Pericardium fibroblast (primary cell): ENCODE results near the gene HOMER3. TPM values are rescaled to one million over a fixed set of nuclear protein-coding genes. Genes with fewer than 3 reads are reported as not detected.

Experiments
- total RNA-seq: library from RNA; depleted of rRNA; stranded (reverse); fragments of >200 nt; gene quantifications from 2 replicates; pipeline ENCODE4 v1.2.3, GENCODE V29; 2015

The HOMER3 gene
- 68.9 and 78.0 TPM in 2 replicates for total RNA-seq

DNA sequence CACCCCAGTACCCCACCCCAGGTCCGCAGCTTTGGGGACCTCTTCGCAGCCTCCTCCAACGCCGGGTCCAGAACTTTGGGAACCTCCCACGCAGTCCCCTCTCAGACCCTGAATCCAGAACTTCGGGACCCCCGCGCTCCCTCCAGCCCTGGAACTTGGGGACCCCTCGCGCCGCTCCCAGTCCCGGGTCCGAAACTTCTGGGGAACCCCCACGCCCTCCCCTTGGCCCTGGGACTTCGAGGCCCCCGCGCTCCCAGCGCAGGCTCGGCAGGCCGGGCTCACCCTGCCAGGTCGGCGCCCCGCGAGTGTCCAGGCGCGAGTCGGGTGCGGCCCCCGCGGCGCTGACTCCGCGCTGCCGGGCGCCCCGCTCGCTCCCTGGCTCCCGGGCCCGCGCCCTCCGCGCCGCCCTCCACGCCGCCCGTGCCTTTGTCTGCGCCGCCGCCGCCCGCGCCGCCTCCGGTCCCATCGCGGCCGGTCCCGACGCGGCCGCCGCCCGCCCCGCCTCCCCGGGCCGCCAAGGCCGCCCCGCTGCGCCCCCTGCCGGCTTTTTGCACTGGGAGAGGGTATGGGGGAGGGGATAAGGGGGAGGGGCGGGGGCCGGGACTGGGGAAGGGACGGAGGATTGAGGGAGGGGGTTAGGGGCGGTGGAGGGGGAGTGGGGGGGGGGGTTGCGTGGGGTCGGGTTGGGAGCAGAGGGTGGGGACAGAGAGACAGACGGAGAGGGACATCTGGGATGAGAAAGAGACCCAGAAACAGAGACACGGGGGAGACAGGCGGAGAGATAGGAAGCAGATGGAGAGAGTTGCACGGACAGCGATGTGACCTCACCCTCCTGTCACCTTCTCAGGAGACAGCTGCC lies at the start of gene HOMER3:
Gene HOMER3 (minus strand): TSS at position 449 of the 859 bp plus-strand sequence. CDS start 2,235 bp downstream, outside the sequence.

DNA sequence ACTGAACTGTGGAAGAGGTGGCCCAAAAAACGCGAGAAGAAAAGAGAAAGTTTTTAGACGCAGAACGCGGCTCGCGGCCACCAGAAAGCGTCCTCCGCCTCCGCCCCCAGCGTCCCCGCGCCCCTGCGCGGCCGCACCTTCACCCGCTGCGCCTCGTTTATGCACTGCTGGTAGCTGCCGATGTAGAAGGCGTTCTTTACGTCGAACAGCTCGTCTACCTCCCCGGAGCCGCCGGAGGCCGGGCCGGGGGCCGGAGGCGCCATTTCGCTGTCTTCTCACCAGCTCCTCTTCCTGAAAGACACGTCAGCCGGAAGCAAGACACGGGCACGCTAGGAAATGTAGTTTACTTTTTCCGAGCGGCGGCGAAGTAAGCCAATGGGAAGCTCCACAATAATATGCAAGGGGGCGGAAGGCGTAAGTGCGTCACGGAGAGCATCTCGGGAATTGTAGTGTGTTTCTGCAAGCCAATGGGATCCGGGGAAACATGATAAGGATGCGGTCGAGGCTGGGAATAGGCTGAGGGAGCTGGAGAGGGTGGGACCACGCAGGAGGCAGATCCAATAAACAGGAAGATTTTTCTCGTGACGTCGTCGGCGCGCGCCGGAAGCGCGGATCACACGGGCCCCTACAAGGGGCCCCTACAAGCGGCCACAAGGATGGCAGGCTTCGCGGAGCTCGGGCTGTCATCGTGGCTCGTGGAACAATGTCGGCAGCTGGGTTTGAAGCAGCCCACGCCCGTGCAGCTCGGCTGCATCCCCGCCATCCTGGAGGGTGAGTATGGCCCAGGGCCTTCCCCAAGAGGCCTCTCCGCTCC lies 21.7 kb downstream of the HOMER3 start, which contains the start of the genes COPE and DDX49:
Gene COPE (minus strand): TSS at position 302 of the 814 bp plus-strand sequence. CDS start 39 bp downstream, at position 263.
Gene DDX49 (plus strand): TSS at position 630 of the 814 bp plus-strand sequence. CDS start 27 bp downstream, at position 657.

DNA sequence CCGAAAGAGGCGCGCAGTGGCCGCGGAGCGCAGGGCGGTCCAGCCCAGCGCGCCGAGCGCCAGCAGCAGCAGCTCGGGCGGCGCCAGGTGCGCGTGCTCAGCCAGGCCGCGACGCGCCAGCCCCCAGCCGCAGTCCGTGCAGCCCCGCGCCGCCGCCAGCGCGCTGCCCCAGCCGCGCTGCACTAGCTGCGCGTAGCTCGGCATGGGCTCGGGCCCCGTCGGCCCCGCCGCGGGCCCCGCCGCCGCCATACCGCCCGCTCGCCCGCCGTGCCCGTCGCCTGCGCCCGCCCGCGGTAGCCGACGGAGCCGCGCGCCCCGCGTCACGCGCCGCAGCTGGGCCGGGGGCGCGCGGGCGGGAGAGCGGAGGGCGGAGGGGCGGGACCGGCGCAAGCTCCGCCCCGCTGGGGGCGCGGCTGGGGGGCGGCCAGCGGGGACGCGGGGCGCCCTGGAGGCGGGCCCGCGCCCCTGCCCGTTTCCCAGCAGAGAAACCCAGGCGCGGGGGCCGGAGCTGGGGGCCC lies 45.1 kb downstream of the HOMER3 start, which contains the start of gene CERS1:
Gene CERS1 (minus strand): TSS at position 335 of the 518 bp plus-strand sequence. CDS start 86 bp downstream, at position 249.

Other genes with a start within 250 kb of the HOMER3 start
- 0.85 and 2.9 TPM in 2 replicates for gene COMP, start 149.9 kb downstream of the HOMER3 start, total RNA-seq
- gene UPF1, start 109.3 kb downstream of the HOMER3 start, total RNA-seq = 30.6 and 33.0 TPM in 2 replicates
- 2.0 and 6.0 TPM in 2 replicates for gene CERS1, start 45.1 kb downstream of the HOMER3 start, total RNA-seq
- gene COPE, start 21.8 kb downstream of the HOMER3 start, total RNA-seq = 200 and 351 TPM in 2 replicates
- 50.0 and 63.2 TPM in 2 replicates for gene DDX49, start 21.5 kb downstream of the HOMER3 start, total RNA-seq
- 13.4 and 14.6 TPM in 2 replicates for gene SUGP2, start 92.3 kb upstream of the HOMER3 start, total RNA-seq
- 30.0 and 31.7 TPM in 2 replicates for gene ARMC6, start 92.4 kb upstream of the HOMER3 start, total RNA-seq
- gene SLC25A42, start 122.8 kb upstream of the HOMER3 start, total RNA-seq = 7.7 and 11.6 TPM in 2 replicates
- 25.6 and 35.2 TPM in 2 replicates for gene TMEM161A, start 197.3 kb upstream of the HOMER3 start, total RNA-seq
- 0.35 TPM in 1 of 2 replicates, not detected in the other for gene MEF2B, start 229.0 kb upstream of the HOMER3 start, total RNA-seq